ENCODE data around the gene TRABD.
A peak's percentile ranks its signal among the peaks of the same experiment; 100 is the strongest.

The TRABD gene

GRCh38 chr22:50194037-50194805, 8.5 kb downstream of the TRABD start:
- no peak for FAIRE-seq
- TF ChIP-seq TAF1 (IDR thresholded peaks at IDR 0.05; ENCODE audit: borderline replicate concordance, low read depth, low read length) = no peak
- TF ChIP-seq POLR2A (IDR thresholded peaks at IDR 0.05; ENCODE audit: low read depth, low read length) = no peak; the same call in 1 of the 2 replicates

DNA sequence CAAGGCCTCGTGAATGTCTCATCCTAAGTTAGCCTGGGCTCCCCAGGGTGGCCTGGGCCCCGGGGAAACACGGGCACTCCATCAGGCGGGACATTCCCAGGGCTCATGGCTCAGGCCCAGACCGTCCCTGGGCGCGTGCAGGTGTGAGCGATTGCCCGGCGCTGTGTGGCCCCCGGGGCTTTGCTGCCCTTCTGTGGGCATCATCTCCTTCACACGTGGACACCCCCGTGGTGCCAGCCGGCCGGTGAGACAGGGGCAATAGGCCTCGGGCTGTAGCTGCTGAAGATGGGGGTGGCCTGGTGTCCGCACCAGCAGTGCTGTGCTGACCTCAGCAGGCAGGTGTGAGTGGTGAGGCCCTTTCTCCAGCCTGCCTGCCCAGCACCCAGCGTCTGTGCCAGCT, 10.5 kb downstream of the TRABD start:
- DNase-seq (ENCODE audit: insufficient read length) = no peak
- no peak for FAIRE-seq
- TF ChIP-seq POLR2A (IDR thresholded peaks at IDR 0.05; ENCODE audit: low read depth, low read length) = peak; percentile 41; the same call in 1 of the 2 replicates
- no peak for TF ChIP-seq POLR2AphosphoS5 (IDR thresholded peaks at IDR 0.05; ENCODE audit: low read depth, low read length)

More at GRCh38 chr22:50194037-50194805, 8.5 kb downstream of the TRABD start:
- DNase-seq (ENCODE audit: insufficient read length) = no peak

DNA sequence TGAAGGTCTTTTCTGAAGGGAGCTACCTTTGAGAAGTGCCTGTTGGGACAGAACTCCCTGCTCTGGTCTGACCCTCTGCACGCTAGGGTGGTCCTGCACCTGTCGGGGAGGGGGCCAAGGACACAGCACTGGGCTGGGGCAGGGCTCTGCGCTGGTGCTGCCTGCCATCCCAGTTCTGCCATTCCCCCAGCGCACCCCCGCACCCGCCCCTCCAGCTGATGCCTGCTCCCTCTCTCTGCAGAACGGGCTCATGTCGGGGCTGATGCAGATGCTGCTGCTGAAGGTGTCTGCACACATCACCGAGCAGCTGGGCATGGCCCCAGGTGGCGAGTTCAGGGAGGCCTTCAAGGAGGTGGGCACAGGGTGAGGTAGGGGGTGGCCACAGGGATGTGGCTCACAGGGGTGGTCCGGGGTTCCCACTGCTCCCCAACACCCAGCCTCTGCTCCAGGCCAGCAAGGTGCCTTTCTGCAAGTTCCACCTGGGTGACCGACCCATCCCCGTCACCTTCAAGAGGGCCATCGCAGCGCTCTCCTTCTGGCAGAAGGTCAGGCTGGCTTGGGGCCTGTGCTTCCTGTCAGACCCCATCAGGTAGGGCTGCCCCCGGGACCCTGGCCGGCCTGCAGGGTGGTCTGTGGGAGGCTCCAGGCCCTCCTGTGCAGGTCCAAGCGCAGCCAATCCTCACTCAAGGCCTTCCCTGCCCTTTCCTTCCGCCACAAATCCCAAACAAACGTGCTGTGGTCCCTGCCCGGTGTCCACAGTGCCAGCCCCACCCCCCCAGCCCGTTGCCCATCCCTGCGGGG, 11.5 kb downstream of the TRABD start:
- TF ChIP-seq POLR2A (IDR thresholded peaks at IDR 0.05; ENCODE audit: low read depth, low read length) (0 out of 2 replicates have a peak, but pooled peaks have one; percentile 6), POLR2AphosphoS5 (IDR thresholded peaks at IDR 0.05; ENCODE audit: low read depth, low read length) (no peak; the same call in 1 of the 2 replicates), TAF1 (IDR thresholded peaks at IDR 0.05; ENCODE audit: borderline replicate concordance, low read depth, low read length) (no peak)
- no peak for DNase-seq (ENCODE audit: insufficient read length)
- no peak for FAIRE-seq

DNA sequence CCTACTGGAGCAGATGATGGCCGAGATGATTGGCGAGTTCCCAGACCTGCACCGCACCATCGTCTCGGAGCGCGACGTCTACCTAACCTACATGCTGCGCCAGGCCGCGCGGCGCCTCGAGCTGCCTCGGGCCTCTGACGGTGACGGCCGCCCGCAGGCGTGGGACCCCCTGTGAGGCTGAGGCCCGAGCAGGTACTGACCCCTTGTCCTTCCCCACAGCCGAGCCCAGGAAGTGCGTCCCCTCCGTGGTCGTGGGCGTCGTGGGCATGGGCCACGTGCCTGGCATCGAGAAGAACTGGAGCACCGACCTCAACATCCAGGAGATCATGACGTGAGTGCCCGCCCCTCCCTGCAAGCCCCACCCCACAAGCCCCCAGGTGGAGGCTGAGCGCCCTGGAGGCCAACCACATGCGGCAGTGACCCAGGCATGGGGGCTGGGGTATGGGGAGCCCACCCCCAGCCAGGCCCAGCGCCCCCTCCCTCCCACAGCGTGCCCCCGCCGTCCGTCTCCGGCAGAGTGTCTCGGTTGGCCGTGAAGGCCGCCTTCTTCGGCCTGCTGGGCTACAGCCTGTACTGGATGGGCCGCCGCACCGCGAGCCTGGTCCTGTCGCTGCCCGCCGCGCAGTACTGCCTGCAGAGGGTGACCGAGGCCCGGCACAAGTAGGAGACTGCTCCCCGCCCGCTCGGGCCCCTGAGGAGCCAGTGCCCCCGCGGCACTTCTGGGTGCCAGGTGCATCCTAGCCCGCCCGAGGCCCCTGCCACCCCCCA, 12.3 kb downstream of the TRABD start:
- no peak for FAIRE-seq
- DNase-seq (ENCODE audit: insufficient read length) = no peak
- 0 out of 2 replicates have a peak, but pooled peaks have one; percentile 7 for TF ChIP-seq POLR2A (IDR thresholded peaks at IDR 0.05; ENCODE audit: low read depth, low read length)
- no peak for TF ChIP-seq TAF1 (IDR thresholded peaks at IDR 0.05; ENCODE audit: borderline replicate concordance, low read depth, low read length)

- FAIRE-seq (no peak), DNase-seq (ENCODE audit: insufficient read length) (no peak)
- TF ChIP-seq POLR2A (IDR thresholded peaks at IDR 0.05; ENCODE audit: low read depth, low read length) = no peak
Measured at GRCh38 chr22:50198624-50199017, 12.9 kb downstream of the TRABD start.

DNA sequence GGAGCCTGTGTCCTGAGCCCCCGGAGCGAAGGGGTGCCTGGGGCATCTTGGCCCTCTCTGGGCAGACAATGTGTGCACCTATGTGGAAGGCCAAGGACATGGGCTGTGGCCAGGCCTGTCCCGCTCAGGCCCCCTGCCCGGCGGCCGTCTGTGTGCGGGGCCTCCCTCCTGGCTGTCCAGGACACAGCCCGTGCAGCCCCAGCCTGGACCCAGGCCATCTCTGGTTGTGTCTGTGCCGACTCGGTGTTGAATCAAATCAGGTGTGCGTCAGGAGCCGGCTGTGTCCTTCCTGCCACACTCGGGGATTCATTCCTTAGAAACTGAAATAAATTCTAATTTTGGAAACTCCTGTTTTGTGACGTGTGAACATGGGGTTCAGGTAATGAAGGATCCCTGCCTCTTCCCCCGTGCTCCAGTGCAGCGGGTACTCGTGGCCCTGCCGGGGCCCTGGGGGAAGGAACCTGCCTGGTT, 13.6 kb downstream of the TRABD start:
- FAIRE-seq (no peak), DNase-seq (ENCODE audit: insufficient read length) (no peak)
- TF ChIP-seq TAF1 (IDR thresholded peaks at IDR 0.05; ENCODE audit: borderline replicate concordance, low read depth, low read length) (no peak), POLR2A (IDR thresholded peaks at IDR 0.05; ENCODE audit: low read depth, low read length) (no peak), POLR2AphosphoS5 (IDR thresholded peaks at IDR 0.05; ENCODE audit: low read depth, low read length) (no peak)

DNA sequence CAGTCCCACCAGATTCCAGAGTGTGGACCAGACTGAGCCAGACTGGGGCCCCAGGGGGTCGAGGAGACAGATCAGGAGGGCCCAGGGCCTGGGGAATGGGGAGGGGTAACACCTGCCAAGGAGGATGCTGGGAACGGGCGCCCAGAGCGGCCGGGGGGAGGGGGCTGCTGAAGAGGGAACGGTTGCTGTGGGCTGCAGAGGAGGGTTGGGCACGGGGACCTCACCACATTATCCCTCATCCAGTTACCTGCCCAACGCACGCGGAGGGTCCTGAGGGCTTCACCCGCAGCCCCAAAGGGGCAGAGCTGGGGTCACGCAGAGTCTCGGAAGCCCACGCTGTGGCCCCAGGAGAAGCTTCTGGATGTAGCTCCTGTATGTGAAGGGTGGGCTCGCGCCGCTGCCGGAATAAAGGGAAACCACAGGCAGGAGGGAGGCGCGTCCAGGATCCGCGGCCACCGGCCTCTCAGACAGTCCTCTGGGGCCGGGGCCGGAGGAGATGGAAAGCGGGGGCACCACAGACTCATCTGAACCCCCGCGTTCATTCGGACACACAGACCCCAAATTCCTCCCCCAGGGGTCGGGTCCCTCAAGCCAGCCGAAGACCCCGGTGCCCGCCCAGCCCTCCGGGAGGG, 14.2 kb downstream of the TRABD start:
- DNase-seq (ENCODE audit: insufficient read length) = no peak
- TF ChIP-seq POLR2A (IDR thresholded peaks at IDR 0.05; ENCODE audit: low read depth, low read length) (peak; percentile 43; the same call in 1 of the 2 replicates), TAF1 (IDR thresholded peaks at IDR 0.05; ENCODE audit: borderline replicate concordance, low read depth, low read length) (no peak)
- FAIRE-seq = no peak

- DNase-seq (ENCODE audit: insufficient read length) (peak; percentile 99), FAIRE-seq (peak; percentile 95)
- peak; percentile 64; the same call in 1 of the 2 replicates for TF ChIP-seq POLR2A (IDR thresholded peaks at IDR 0.05; ENCODE audit: low read depth, low read length)
- 0 out of 2 replicates have a peak, but pooled peaks have one; percentile 34 for TF ChIP-seq POLR2AphosphoS5 (IDR thresholded peaks at IDR 0.05; ENCODE audit: low read depth, low read length)
- no peak for TF ChIP-seq TAF1 (IDR thresholded peaks at IDR 0.05; ENCODE audit: borderline replicate concordance, low read depth, low read length)
Measured at GRCh38 chr22:50200461-50201190, 14.9 kb downstream of the TRABD start, which contains the start of gene SELENOO. Gene SELENOO, plus strand, starts transcription at chr22:50201011. Its CDS starts 26 bp downstream, at chr22:50201037.

GRCh38 chr22:50201191-50202129, 15.7 kb downstream of the TRABD start:
- TF ChIP-seq TAF1 (IDR thresholded peaks at IDR 0.05; ENCODE audit: borderline replicate concordance, low read depth, low read length) (no peak), POLR2A (IDR thresholded peaks at IDR 0.05; ENCODE audit: low read depth, low read length) (no peak), POLR2AphosphoS5 (IDR thresholded peaks at IDR 0.05; ENCODE audit: low read depth, low read length) (no peak)

More at GRCh38 chr22:50201191-50202129, 15.7 kb downstream of the TRABD start:
- DNase-seq (ENCODE audit: insufficient read length) (no peak), FAIRE-seq (no peak)
